Skeletal muscle tissue (tissue), 4 donors: ENCODE results near the gene STK31. TPM values are rescaled to one million over a fixed set of nuclear protein-coding genes. Genes with fewer than 3 reads are reported as not detected.
"Not testable (repeated sequence)": the region's sequence is repeated elsewhere in the genome, so short reads cannot be mapped to it uniquely, and the experiment has no call there.

Source experiments
- H3K27ac ChIP-seq: one replicate; pipeline ENCODE4 v1.7.0; 2013; ENCODE audit warnings: mild to moderate bottlenecking, low read depth, low read length, inconsistent platforms
- H3K27me3 ChIP-seq, 3 donors: one replicate each; pipeline ENCODE4 v1.7.0; 2013; ENCODE audit warnings: low read length in 3 of 3; ENCODE audit not compliant: control insufficient read depth in 3 of 3, insufficient read depth in 3 of 3
- H3K36me3 ChIP-seq, 3 donors: one replicate each; pipeline ENCODE4 v1.7.0; 2013; ENCODE audit warnings: low read length in 3 of 3; ENCODE audit not compliant: control insufficient read depth in 3 of 3, insufficient read depth in 3 of 3
- H3K4me1 ChIP-seq, 3 donors: one replicate each; pipeline ENCODE4 v1.7.0; 2013; ENCODE audit warnings: low read length in 3 of 3, mild to moderate bottlenecking in 3 of 3; ENCODE audit not compliant: control insufficient read depth in 3 of 3, insufficient read depth in 3 of 3
- H3K4me3 ChIP-seq, 3 donors: one replicate each; pipeline ENCODE4 v1.7.0; 2013; ENCODE audit warnings: low read length in 3 of 3
- H3K9ac ChIP-seq, 3 donors: one replicate each; pipeline ENCODE4 v1.7.0; 2013; ENCODE audit warnings: low read length in 3 of 3, mild to moderate bottlenecking in 3 of 3, moderate library complexity in 2 of 3, low read depth in 1 of 3
- H3K9me3 ChIP-seq, 3 donors: one replicate each; pipeline ENCODE4 v1.7.0; 2013; ENCODE audit warnings: low read length in 3 of 3; ENCODE audit not compliant: control insufficient read depth in 3 of 3
- total RNA-seq: library from RNA; depleted of rRNA; stranded (reverse); fragments of >200 nt; gene quantifications from one replicate; pipeline ENCODE4 v1.2.3, GENCODE V29; 2014
- donor health status: Osteomylitis.

The STK31 gene
- total RNA-seq, 1 donor from 2014 or later, result 1.0 TPM

DNA sequence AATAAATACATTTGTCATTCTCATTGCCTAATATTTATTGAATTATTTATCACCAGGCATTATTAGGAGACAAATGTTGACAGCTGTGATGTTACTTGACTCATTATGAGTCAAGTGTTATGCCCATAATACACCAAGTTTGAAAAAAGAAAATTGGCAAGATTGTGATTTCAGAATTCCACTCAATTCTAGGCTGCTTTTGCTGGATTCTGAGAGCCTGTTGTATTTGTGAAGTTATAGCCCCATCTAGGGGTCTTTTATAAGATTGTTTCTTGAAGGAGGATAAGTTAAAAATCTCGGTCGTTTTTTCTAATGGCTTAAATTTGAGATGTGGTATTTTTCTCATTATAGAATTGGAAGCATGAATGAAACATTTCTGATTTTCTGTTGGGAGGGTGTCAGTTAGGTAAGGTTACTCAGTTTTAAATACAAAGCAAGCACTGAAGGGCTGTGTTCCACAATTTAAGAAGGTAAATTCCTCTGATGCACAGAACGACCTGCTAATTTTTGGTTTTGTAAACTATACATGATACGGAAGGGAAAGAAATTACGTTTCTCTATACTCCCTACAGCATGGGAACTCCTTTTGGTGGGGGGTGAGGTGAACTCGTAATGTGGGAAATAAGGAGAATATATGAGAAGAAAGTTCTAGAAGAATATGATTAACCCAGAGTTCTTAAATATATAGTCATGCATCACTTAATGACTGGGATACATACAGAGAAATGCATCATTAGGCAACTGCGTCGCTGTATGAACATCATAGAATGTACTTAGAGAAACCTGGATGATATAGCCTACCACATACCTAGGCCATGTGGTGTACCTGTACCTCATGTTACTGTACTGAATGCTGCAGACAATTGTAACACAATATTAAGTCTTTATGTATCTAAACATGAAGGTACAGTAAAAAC is 2.6 kb downstream of the STK31 start:
- Histone ChIP-seq H3K9me3 (no peaks in the 10 kb centered on the region), H3K27ac (no peak overlapping the region), H3K4me1 (no peaks in the 10 kb centered on the region), H3K9ac (no peak overlapping the region), H3K36me3 (no peaks in the 10 kb centered on the region), H3K27me3 (no peaks in the 10 kb centered on the region), H3K4me3 (no peak overlapping the region)

DNA sequence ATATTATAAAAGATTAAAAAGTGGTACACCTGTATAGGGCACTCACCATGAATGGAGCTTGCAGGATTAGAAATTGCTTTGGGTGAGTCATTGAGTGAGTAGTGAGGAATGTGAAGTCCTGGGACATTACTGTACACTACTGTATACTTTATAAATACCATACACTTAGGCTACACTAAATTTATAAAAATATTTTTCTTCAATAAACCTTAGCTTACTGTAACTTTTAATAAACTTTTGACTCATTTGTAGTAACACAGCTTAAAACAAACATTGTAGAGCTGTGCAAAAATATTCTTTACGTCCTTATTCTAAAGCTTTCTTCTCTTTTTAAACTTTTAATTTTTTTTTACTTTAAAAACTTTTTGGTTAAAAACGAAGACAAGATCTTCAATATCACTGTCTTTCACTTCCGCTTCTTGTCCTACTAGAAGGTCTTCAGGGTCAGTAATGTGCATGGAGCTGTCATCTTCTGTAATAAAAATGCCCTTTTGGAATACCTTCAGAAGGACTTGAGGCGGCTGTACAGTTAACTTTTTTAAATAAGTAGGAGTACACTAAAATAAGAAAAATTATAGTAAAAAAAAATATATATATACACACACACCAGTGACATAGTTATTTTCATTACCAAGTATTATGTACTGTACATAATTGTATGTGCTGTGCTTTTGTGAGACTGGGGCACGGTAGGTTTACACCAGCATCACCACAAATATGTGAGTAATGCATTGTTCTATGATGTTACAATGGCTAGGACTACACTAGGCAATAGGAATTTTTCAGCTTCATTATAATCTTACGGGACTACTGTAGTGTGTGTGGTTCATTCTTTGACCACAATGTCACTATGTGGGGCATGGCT is 3.5 kb downstream of the STK31 start:
- Histone ChIP-seq H3K9ac (no peak overlapping the region), H3K27me3 (no peaks in the 10 kb centered on the region), H3K4me3 (no peak overlapping the region), H3K9me3 (no peaks in the 10 kb centered on the region), H3K36me3 (no peaks in the 10 kb centered on the region), H3K4me1 (no peaks in the 10 kb centered on the region), H3K27ac (no peak overlapping the region)

DNA sequence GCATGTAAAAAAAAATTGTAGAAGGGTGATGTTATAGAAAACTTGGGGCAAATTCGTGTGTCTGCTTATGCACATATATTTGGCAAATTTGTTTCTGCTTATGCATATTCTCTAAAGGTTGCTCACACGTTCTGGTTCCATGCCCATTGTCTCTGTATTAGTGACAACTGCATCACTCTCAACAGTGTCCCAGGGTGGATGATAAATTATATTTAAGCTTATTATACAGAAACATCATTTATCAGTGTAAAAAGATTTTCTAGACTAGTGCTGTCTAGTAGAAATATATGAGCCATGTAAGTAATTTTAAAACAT is 4.1 kb downstream of the STK31 start:
- Histone ChIP-seq H3K27me3 (no peaks in the 10 kb centered on the region), H3K9me3 (no peaks in the 10 kb centered on the region), H3K4me1 (no peaks in the 10 kb centered on the region), H3K9ac (no peak overlapping the region), H3K4me3 (no peak overlapping the region), H3K36me3 (no peaks in the 10 kb centered on the region), H3K27ac (no peak overlapping the region)

DNA sequence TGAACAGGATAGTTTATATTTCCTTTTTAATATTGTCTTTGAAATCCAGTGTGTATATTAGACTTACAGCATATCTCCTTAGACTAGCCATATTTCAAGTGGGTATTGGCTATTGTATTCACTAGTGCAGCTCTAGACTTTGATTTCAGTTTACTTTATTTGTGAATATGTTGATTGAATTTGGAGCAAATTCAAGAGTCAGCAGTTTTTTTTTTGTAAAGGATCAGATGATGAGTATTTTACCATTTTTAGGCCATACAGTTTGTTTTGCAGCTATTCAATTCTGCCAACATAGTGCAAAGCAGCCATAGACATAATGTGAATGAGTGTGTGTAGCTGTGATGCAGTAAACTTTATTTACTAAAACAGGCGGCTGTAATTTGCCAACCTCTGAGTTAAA is 4.6 kb downstream of the STK31 start:
- Histone ChIP-seq H3K4me1 (no peaks in the 10 kb centered on the region), H3K27ac (no peak overlapping the region), H3K4me3 (no peak overlapping the region), H3K9me3 (no peaks in the 10 kb centered on the region), H3K36me3 (no peaks in the 10 kb centered on the region), H3K27me3 (no peaks in the 10 kb centered on the region), H3K9ac (no peak overlapping the region)

DNA sequence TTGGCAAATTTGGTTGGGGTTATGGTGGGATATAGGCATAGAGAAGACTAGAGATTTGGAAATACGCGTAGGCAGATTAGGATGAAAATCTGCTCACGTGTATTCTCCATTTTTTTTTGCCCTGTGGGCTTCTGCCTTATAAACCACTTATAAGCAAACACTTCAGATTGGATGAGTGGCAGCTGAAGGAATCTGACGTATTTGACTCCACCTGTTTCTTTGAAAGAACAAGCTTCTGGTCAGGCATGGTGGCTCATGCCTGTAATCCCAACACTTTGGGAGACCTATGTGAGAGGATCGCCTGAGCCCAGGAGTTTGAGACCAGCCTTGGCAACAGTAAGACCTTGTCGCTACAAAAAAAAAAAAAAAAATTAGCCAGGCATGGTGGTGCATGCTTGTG is 5.1 kb downstream of the STK31 start:
- H3K9me3 ChIP-seq, result no peaks in the 10 kb centered on the region
- H3K9ac ChIP-seq, result no peak overlapping the region
- no peak overlapping the region for H3K4me3 ChIP-seq
- no peaks in the 10 kb centered on the region for H3K36me3 ChIP-seq
- H3K4me1 ChIP-seq, result no peaks in the 10 kb centered on the region
- H3K27me3 ChIP-seq, result no peaks in the 10 kb centered on the region
- no peak overlapping the region for H3K27ac ChIP-seq

DNA sequence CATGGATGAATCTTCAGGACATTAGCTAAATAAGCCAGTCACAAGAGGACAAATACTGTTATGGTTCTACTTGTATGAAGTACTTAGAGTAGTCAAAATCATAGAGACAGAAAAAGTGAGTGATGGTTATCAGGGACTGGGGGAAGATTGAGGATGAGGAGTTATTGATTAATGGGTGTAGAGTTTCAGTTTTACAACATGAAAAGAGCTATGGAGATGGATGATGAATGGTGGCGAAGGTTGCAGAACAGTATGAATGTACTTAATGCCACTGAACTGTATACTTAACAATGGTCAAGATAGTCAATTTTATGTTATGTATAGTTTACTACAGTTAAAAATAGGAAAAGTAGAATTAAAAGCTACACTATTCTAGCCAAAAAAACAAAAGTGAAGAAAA is 7.8 kb downstream of the STK31 start:
- Histone ChIP-seq H3K9ac (no peak overlapping the region), H3K36me3 (no peaks in the 10 kb centered on the region), H3K27ac (no peak overlapping the region), H3K4me3 (no peak overlapping the region), H3K27me3 (no peaks in the 10 kb centered on the region), H3K9me3 (no peaks in the 10 kb centered on the region), H3K4me1 (no peaks in the 10 kb centered on the region)

DNA sequence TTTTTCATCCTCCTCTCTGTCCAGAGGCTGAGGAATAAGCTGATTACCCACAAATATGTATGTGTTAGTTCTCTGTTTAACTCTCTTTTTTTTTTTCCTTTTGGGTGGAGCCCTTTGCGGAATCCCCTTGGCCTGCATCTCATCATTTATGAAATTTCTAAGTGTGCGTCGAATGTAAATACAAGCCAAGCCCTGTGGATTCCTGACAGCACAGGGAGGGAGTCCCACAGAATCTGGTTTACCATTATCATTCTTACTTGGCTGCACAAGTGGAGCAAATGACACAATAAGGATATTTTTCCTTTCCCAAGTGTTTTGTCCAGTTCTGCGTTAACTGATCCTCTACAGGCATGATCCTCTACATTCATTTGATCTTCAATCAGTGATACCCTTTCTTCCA is 11.4 kb downstream of the STK31 start:
- H3K9me3 ChIP-seq, result no peaks in the 10 kb centered on the region
- no peak overlapping the region for H3K27ac ChIP-seq
- H3K9ac ChIP-seq, result no peak overlapping the region
- H3K36me3 ChIP-seq, result no peaks in the 10 kb centered on the region
- no peaks in the 10 kb centered on the region for H3K4me1 ChIP-seq
- no peak overlapping the region for H3K4me3 ChIP-seq
- H3K27me3 ChIP-seq, result no peaks in the 10 kb centered on the region

DNA sequence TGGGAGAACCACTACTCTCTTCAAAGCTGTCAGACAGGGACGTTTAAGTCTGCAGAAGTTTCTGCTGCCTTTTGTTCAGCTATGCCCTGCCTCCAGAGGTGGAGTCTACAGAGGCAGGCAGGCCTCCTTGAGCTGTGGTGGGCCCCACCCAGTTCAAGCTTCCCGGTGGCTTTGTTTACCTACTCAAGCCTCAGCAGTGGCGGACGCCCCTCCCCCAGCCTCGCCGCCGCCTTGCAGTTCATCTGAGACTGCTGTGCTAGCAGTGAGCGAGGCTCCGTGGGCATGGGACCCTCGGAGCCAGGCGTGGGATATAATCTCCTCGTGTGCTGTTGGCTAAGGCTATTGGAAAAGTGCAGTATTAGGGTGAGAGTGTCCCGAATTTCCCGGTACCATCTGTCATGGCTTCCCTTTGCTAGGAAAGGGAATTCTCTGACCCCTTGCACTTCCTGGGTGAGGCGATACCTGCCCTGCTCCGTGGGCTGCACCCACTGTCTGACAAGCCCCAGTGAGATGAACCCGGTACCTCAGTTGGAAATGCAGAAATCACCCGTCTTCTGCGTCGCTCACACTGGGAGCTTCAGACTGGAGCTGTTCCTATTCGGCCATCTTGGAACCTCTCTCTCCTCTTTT is 12.7 kb downstream of the STK31 start:
- H3K36me3 ChIP-seq, H3K9me3 ChIP-seq, H3K27me3 ChIP-seq, H3K4me3 ChIP-seq, H3K9ac ChIP-seq, H3K4me1 ChIP-seq, H3K27ac ChIP-seq: not testable (repeated sequence)

DNA sequence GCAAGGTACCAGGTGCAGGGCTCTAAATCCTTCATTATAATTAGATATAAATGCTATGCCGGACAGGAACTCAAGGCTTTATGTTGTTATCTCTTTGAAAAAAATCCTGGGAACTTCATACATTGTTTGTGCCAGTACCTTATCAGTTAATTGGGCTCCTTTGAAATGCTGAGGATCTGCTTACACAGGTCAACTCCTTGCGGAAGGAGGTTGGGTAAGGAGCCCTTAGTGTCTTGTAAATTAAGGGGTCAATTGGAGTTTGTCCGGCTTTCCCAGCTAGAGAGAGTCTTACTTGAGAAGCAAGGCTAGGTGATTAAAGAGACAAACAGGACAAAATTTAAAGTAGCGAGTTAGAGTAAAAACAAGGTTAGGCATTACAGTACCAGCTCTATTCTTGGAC is 14.1 kb downstream of the STK31 start:
- not testable (repeated sequence) for H3K4me1 ChIP-seq, H3K4me3 ChIP-seq, H3K9me3 ChIP-seq, H3K27ac ChIP-seq, H3K27me3 ChIP-seq, H3K9ac ChIP-seq, H3K36me3 ChIP-seq

DNA sequence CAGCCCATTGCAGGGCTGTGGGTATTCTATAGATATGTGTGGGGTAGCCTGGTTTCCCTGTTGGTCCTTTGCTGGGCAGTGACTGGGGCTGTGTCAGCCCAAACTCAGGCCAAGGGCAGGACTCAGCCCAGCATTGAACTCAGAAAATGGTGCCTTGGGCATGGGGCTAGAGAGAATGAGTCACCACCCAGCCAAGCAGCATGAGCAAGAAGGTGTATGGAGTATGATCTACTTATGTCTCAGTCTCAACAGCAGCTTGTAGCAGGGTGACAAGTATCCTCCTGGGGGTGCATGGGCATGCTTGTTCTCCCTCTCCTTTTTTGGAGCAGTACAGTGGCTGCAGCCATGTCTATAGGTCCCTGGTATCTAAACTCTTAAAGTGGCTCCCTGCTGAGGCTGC is 32.0 kb downstream of the STK31 start:
- peaks cover 0 to 9% (median 4%) of the 10 kb centered on the region in 3 donors for H3K9me3 ChIP-seq
- H3K27me3 ChIP-seq, result no peaks in the 10 kb centered on the region
- H3K4me1 ChIP-seq, result no peaks in the 10 kb centered on the region
- no peak overlapping the region for H3K9ac ChIP-seq
- H3K27ac ChIP-seq, result no peak overlapping the region
- H3K36me3 ChIP-seq, result no peaks in the 10 kb centered on the region
- H3K4me3 ChIP-seq, result no peak overlapping the region
